Adipocyte (in vitro differentiated cells): ENCODE measurements around the gene SLC27A3.
A peak's percentile ranks its signal among the peaks of the same experiment; 100 is the strongest.
"Not testable (repeated sequence)": the region's sequence is repeated elsewhere in the genome, so short reads cannot be mapped to it uniquely, and the experiment has no call there.

ENCODE experiments used
- DNase-seq: peaks from one replicate; pipeline ENCODE4 v3.0.0-alpha.2; 2015; ENCODE audit warnings: low read depth
- H3K27me3 ChIP-seq: replicated peaks from 2 replicates; pipeline ENCODE4 v1.7.0; 2013; ENCODE audit warnings: mild to moderate bottlenecking, low read length, moderate library complexity; ENCODE audit not compliant: control insufficient read depth, insufficient read depth
- H3K36me3 ChIP-seq: 2 replicates; pipeline ENCODE4 v1.7.0; 2013; ENCODE audit warnings: low read length, mild to moderate bottlenecking, moderate library complexity; ENCODE audit not compliant: control insufficient read depth, insufficient read depth, severe bottlenecking
- H3K4me1 ChIP-seq: 2 replicates; pipeline ENCODE4 v1.7.0; 2013; ENCODE audit warnings: mild to moderate bottlenecking, low read length, moderate library complexity; ENCODE audit not compliant: control insufficient read depth, insufficient read depth
- H3K4me3 ChIP-seq: 2 replicates; pipeline ENCODE4 v1.7.0; 2013; ENCODE audit warnings: mild to moderate bottlenecking, low read length, moderate library complexity
- H3K9ac ChIP-seq: 2 replicates; pipeline ENCODE4 v1.7.0; 2013; ENCODE audit warnings: mild to moderate bottlenecking, low read length, moderate library complexity
- H3K9me3 ChIP-seq: 2 replicates; pipeline ENCODE4 v1.7.0; 2013; ENCODE audit warnings: mild to moderate bottlenecking, low read length, moderate library complexity; ENCODE audit not compliant: control insufficient read depth

The SLC27A3 gene

GRCh38 chr1:153766663-153767062, 8.5 kb upstream of the SLC27A3 start:
- H3K9ac ChIP-seq, H3K9me3 ChIP-seq, H3K4me3 ChIP-seq, H3K27me3 ChIP-seq, H3K4me1 ChIP-seq, DNase-seq: not testable (repeated sequence)
- peaks cover 83% of the 10 kb centered on the region for H3K36me3 ChIP-seq

DNA sequence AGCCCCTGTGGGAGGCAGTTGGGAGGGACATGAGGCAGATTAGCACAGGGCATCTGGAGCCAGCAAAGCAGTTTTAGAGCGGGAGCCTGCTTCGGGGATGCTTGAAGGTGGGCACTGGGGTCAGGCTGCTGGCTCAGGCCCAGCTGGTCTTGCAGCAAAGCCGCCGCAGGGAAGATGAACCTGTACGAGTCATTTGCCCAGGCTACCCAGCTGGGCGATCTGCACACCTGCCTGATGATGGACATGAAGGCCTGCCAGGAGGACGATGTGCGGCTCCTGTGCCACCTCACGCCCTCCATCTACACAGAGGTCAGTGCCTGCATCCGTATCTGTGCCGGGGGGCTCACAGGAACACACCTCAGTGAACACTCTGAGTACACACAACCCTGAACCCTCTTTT, 7.7 kb upstream of the SLC27A3 start:
- no peak for DNase-seq
- Histone ChIP-seq H3K9me3 (no peaks in the 10 kb centered on the region), H3K27me3 (no peaks in the 10 kb centered on the region), H3K4me1 (peaks cover 13% of the 10 kb centered on the region), H3K36me3 (peaks cover 83% of the 10 kb centered on the region), H3K9ac (no peak overlapping the region), H3K4me3 (no peak overlapping the region)

- no peak for DNase-seq
- H3K27me3 ChIP-seq = no peaks in the 10 kb centered on the region
- H3K9ac ChIP-seq = peak overlapping the region; percentile 12
- peaks cover 79% of the 10 kb centered on the region for H3K36me3 ChIP-seq
- peaks cover 23% of the 10 kb centered on the region for H3K4me1 ChIP-seq
- H3K4me3 ChIP-seq = no peak overlapping the region
- no peaks in the 10 kb centered on the region for H3K9me3 ChIP-seq
Observed at GRCh38 chr1:153768316-153769181, 6.7 kb upstream of the SLC27A3 start.

GRCh38 chr1:153769221-153769620, 6.0 kb upstream of the SLC27A3 start:
- no peak overlapping the region for H3K4me3 ChIP-seq
- no peak overlapping the region for H3K9ac ChIP-seq
- H3K36me3 ChIP-seq = peaks cover 72% of the 10 kb centered on the region
- H3K4me1 ChIP-seq = peaks cover 30% of the 10 kb centered on the region
- no peaks in the 10 kb centered on the region for H3K9me3 ChIP-seq
- no peaks in the 10 kb centered on the region for H3K27me3 ChIP-seq
- DNase-seq = no peak

DNA sequence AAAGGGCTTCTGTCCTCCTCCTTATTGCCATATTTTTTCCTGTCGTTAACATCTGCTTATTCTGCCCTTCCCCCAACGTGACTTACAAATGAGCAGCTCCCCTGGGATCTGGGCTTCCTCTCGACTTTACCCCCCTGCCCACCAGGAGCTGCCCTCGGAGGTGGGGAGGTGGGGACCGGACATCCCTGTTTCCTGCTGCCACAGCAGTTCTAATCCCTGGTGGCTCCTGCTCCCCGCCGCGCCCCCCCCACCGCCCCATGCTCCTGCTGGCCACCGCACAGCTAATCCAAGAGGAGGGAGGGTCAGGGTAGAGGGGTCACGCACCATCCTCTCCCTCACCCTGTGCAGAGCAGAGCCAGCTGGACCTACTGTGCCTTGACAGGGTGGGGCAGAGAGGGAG, 4.4 kb upstream of the SLC27A3 start:
- H3K9ac ChIP-seq = peak overlapping the region; percentile 27
- H3K27me3 ChIP-seq = no peaks in the 10 kb centered on the region
- DNase-seq = no peak
- H3K4me3 ChIP-seq = no peak overlapping the region
- H3K36me3 ChIP-seq = peaks cover 61% of the 10 kb centered on the region
- H3K9me3 ChIP-seq = no peaks in the 10 kb centered on the region
- H3K4me1 ChIP-seq = peaks cover 38% of the 10 kb centered on the region

GRCh38 chr1:153771261-153771660, 3.9 kb upstream of the SLC27A3 start:
- H3K4me1 ChIP-seq = peaks cover 38% of the 10 kb centered on the region

GRCh38 chr1:153771841-153772593, 3.2 kb upstream of the SLC27A3 start:
- no peak for DNase-seq
- no peaks in the 10 kb centered on the region for H3K9me3 ChIP-seq
- peaks cover 56% of the 10 kb centered on the region for H3K36me3 ChIP-seq
- H3K9ac ChIP-seq = peak overlapping the region; percentile 99
- no peaks in the 10 kb centered on the region for H3K27me3 ChIP-seq
- peaks cover 45% of the 10 kb centered on the region for H3K4me1 ChIP-seq
- H3K4me3 ChIP-seq = no peak overlapping the region

More at GRCh38 chr1:153771261-153771660, 3.9 kb upstream of the SLC27A3 start:
- Histone ChIP-seq H3K4me3 (no peak overlapping the region), H3K36me3 (peaks cover 61% of the 10 kb centered on the region), H3K27me3 (no peaks in the 10 kb centered on the region), H3K9ac (peak overlapping the region; percentile 27), H3K9me3 (no peaks in the 10 kb centered on the region)
- no peak for DNase-seq

- peak overlapping the region; percentile 48 for H3K4me3 ChIP-seq
- H3K9ac ChIP-seq = peak overlapping the region; percentile 99
- H3K9me3 ChIP-seq = no peaks in the 10 kb centered on the region
- H3K4me1 ChIP-seq = peaks cover 58% of the 10 kb centered on the region
- peaks cover 45% of the 10 kb centered on the region for H3K36me3 ChIP-seq
- no peaks in the 10 kb centered on the region for H3K27me3 ChIP-seq
- no peak for DNase-seq
Observed at GRCh38 chr1:153773096-153773921, 1.9 kb upstream of the SLC27A3 start.

DNA sequence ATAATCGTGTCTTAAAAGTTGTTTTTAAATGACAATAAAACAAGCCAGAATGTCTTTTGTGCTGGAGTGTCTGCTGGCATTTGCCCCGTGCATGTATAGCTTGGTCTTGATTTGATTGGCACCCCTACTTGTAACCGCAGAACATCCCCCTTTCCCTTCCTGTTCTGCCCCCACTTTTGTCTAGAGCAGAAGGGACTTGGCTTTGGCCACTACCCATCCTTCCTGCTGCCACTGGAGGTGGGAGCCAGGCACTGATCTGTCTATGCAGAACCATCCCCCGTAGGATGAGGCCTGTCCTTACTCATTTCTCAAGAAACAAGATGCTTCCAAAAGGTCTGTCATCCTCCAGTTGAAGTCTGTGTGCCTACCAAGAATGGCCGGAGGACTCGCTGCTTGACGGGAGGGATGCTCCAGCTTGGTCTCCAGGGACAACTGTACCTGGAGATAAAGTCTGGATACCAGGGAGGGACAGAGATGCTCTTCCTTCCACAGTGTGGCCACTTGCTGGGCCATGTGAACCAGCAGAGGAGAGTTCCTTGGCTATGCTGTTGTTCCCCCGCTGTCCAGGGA, 1.1 kb upstream of the SLC27A3 start:
- H3K4me3 ChIP-seq = peak overlapping the region; percentile 94
- H3K36me3 ChIP-seq = peaks cover 45% of the 10 kb centered on the region
- peaks cover 66% of the 10 kb centered on the region for H3K4me1 ChIP-seq
- H3K27me3 ChIP-seq = no peaks in the 10 kb centered on the region
- peak overlapping the region; percentile 99 for H3K9ac ChIP-seq
- no peak for DNase-seq
- no peaks in the 10 kb centered on the region for H3K9me3 ChIP-seq

GRCh38 chr1:153775458-153776327, 486 bp downstream of the SLC27A3 start:
- peaks cover 73% of the 10 kb centered on the region for H3K4me1 ChIP-seq
- peak; percentile 71 for DNase-seq

More at GRCh38 chr1:153775458-153776327, 486 bp downstream of the SLC27A3 start:
- Histone ChIP-seq H3K9ac (peak overlapping the region; percentile 99), H3K36me3 (peaks cover 44% of the 10 kb centered on the region), H3K27me3 (no peaks in the 10 kb centered on the region), H3K9me3 (no peaks in the 10 kb centered on the region), H3K4me3 (peak overlapping the region; percentile 94)
